Left forelimb (tissue), 1 donor: ENCODE data around the gene PGM2.
"Not testable (repeated sequence)": the region's sequence is repeated elsewhere in the genome, so short reads cannot be mapped to it uniquely, and the experiment has no call there.

Experiments used
- DNase-seq: peaks from one replicate; pipeline ENCODE4 v3.0.0-alpha.2; 2018; ENCODE audit warnings: low spot score

PGM2 gene

DNA sequence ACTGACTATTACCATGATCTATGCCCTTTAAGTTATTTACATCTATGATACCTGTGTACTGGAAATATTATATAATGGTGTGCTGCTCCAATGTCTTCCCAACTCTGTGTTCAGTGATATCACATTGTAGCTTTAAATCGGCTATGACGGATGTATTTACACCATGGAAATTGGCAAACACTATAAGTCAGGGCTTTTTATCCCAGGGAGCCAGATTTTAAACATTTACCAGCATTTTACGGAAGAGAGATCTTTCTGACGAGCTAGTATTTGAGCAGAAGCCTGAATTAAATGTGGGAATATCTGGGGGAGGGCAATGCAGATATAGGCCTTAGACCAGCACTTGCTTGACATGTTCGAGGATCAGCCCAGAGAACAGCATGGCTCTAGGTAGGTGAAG is 7.7 kb upstream of the PGM2 start:
- no peak for DNase-seq

DNA sequence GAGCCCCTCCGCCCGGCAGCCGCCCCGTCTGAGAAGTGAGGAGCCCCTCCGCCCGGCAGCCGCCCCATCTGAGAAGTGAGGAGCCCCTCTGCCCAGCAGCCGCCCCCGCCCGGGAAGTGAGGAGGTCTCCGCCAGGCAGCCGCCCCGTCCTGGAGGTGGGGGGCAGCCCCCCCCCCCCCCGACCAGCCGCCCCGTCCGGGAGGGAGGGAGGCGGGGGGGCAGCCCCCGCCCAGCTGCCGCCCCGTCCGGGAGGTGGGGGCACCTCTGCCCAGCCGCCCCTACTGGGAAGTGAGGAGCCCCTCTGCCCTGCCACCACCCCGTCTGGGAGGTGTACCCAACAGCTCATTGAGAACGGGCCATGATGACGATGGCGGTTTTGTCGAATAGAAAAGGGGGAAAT is 6.0 kb upstream of the PGM2 start:
- not testable (repeated sequence) for DNase-seq

DNA sequence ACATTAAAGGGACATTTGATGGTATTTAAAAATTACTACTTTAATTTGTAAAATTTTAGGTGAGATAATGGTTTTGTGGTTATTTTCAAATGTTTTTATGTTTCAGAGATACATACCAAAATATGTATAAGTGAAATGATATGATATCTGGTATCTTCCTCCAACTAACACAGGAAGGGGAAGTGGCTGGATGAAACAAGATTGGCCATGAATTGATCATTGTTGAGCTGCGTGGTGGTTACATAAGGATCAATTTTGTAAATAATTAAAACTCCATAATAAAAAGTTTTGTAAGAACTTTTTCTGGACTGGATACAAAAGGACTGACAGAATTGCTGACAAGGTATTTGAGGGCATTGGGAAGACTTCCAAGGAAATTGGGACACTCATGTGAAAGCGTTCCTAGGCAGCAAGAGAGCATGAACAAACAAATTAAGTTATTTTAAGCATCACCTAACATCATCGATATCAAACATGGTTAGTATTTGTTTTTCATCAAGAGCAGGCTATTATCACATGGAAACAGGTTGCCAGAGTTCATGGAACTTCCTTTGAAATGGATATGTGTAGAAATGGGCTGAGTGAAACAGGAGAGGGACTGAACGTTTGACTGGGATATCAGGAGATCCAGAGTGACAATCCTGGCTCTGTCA is 4.4 kb upstream of the PGM2 start:
- DNase-seq: no peak

DNA sequence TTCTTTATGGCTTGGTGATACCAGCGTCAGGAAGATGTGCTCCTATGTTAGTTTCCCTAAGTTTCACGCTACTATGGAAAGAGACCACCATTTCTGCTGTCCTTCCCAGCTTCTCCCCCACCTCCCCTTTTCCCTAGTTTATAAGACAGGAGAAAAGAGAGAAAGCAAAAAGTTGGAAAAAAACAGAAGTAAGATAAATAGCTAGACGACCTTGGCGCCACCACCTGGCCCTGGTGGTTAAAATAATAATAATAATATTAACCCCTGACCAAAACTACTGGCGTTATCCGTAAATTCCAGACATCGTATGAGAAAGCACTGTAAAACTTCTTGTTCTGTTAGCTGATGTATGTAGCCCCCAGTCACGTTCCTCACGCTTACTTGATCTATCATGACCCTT is 985 bp upstream of the PGM2 start:
- not testable (repeated sequence) for DNase-seq

DNA sequence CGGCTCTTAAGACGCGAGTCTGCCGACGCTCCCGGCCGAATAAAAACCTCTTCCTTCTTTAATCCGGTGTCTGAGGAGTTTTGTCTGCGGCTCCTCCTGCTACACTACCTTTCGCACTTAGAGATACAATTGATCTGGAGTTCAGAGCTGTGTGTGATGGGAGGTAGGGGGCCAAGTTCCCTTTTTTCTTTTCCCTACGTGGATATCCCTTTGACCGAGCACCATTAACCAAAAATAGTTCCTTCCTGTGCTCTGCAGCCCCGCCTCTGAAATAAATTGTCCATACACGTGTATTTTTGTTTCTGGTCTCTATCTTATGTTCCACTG is 555 bp upstream of the PGM2 start:
- no peak for DNase-seq

- DNase-seq: no peak
Measured at GRCh38 chr4:37827030-37827685, 672 bp downstream of the PGM2 start.

GRCh38 chr4:37827802-37828321 is 1.4 kb downstream of the PGM2 start:
- DNase-seq: no peak

DNA sequence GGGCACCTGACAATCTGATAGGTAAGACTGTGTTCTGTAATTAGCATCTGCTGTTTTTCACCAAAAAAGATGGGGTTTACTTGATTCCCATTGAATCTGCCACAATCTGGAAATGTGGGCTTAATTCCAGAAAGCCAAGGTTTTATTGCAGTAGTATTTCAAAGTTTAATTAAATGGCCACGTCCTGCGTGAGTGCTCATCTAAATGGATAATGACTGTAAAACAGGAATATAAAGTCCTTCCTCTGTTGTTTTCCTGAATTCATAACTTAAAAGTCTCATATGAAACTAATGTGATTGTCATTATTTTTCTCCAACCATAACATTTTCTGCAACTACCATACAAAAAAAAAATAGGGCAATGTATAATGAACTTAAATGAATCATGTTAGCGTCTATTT is 2.4 kb downstream of the PGM2 start:
- no peak for DNase-seq

DNA sequence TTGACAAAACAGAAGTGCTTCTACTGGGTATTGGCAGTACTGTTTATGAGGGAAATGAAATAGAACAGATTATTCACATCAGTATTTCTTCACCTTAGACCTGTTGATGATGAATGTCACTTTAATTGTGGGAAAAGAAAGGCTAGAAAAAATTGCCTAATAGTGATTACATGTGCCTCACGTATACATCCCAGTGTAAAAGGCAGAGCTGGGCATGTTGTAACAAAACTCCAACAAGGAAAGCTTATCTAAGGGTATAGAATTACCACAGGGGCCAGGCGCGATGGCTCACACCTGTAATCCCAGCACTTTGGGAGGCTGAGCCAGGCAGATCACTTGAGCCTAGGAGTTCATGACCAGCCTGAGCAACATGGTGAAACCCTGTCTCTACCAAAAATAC is 4.2 kb downstream of the PGM2 start:
- DNase-seq: no peak

DNA sequence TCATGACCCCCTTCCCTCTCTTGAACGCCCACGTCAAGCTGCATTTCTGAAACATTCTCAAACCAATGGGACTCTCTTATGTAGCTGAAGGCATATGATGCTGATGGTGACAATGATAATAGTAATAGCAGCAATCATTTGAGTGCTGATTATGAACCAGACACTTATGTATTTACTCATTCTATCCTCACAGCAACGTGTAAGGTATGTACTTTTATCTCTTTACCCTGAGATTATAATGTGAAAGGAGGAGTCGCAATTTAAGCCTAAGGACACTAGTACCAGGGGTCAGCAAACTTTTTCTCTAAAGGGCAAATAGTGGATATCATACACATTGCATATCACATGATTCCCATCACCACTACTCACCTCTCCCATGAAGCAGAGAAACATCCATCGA is 8.5 kb downstream of the PGM2 start:
- DNase-seq: no peak

DNA sequence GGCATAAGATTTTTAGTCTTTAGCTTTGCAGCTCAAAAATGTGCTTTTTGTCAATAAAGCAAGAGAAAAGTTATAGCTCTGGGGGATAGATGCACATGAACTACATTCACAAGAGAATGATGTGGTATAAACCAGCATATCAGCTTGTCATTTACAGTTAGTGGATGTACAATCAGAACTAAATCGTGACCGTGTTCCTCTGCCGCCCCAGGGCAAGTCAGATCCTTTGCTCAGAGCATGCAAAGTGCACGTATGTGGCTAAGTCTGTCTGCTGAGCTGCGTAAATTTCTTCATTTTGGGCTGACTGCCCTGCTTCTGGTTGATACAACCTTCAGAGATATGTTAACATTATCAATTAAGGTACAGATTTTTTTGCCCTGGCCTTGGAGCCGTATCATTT is 9.3 kb downstream of the PGM2 start:
- DNase-seq: no peak

DNA sequence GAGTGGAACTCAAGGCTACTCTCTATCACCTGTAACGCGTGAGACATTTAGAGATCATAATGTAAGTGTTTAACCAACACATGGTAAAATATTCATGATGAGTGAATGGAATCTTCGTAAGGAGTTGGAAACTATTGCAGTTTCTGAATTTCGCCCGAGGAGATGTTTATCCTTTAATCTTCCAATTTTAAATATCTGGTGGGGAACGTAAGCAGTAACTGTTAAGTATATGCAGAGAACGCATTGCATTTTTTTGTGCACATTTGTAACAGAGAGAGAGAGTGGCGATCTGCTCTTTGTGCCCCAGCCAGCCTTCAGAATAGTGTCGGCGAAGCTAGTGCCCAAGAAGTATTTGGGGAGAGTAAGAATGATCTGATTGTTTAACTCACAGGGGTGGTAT is 9.8 kb downstream of the PGM2 start:
- no peak for DNase-seq

- no peak for DNase-seq
Measured at GRCh38 chr4:37836838-37837440, 10.5 kb downstream of the PGM2 start.

DNA sequence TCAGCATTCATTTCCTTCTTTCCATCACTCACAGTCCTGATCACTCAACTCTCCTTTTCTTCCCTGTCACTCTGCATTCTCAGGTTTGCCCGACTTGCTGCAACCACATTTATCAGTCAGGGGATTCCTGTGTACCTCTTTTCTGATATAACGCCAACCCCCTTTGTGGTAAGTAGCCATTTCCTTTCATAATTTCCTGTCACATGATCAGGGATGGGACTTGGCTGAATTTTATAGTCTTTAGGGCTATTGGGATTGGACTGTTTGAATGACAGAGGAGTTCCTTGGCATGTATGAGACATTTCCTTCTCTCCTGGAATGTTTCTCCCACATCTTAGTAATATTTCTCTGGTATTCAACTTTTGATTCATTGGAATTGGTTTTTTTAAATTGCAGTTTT is 11.0 kb downstream of the PGM2 start:
- DNase-seq: no peak

GRCh38 chr4:37839426-37839825 is 12.9 kb downstream of the PGM2 start:
- DNase-seq: no peak

GRCh38 chr4:37844204-37844603 is 17.7 kb downstream of the PGM2 start:
- DNase-seq: no peak

GRCh38 chr4:37845201-37845600 is 18.7 kb downstream of the PGM2 start:
- DNase-seq: no peak

GRCh38 chr4:37847311-37847884 is 20.9 kb downstream of the PGM2 start:
- no peak for DNase-seq

GRCh38 chr4:37852376-37852775 is 25.9 kb downstream of the PGM2 start:
- DNase-seq: no peak

GRCh38 chr4:37858112-37858511 is 31.6 kb downstream of the PGM2 start:
- no peak for DNase-seq

- DNase-seq: no peak
Measured at GRCh38 chr4:37858872-37859271, 32.4 kb downstream of the PGM2 start.

- no peak for DNase-seq
Measured at GRCh38 chr4:37860266-37860665, 33.8 kb downstream of the PGM2 start.

- DNase-seq: no peak
Measured at GRCh38 chr4:37862961-37863360, 36.5 kb downstream of the PGM2 start.
